ENCODE results near the gene KIAA0825. TPM values are rescaled to one million over a fixed set of nuclear protein-coding genes. Genes with fewer than 3 reads are reported as not detected.
"Not testable (repeated sequence)": the region's sequence is repeated elsewhere in the genome, so short reads cannot be mapped to it uniquely, and the experiment has no call there.

Gene KIAA0825
- total RNA-seq, 1 donor from 2014 or later, result 2.9 TPM

- DNase-seq (ENCODE audit: low read depth), result no peak
Observed at GRCh38 chr5:94575196-94575595, 43.2 kb downstream of the KIAA0825 start.

- not testable (repeated sequence) for DNase-seq (ENCODE audit: low read depth)
Observed at GRCh38 chr5:94573349-94573748, 45.1 kb downstream of the KIAA0825 start.

GRCh38 chr5:94571415-94571814 is 47.0 kb downstream of the KIAA0825 start:
- DNase-seq (ENCODE audit: low read depth), result no peak

GRCh38 chr5:94564812-94565211 is 53.6 kb downstream of the KIAA0825 start:
- no peak for DNase-seq (ENCODE audit: low read depth)

- peak; percentile 34 for DNase-seq (ENCODE audit: low read depth)
Observed at GRCh38 chr5:94562327-94562971, 56.0 kb downstream of the KIAA0825 start.

- DNase-seq (ENCODE audit: low read depth), result no peak
Observed at GRCh38 chr5:94558028-94558427, 60.4 kb downstream of the KIAA0825 start.

GRCh38 chr5:94551858-94552257 is 66.5 kb downstream of the KIAA0825 start:
- DNase-seq (ENCODE audit: low read depth), result no peak

- peak; percentile 91 for DNase-seq (ENCODE audit: low read depth)
Observed at GRCh38 chr5:94545870-94546625, 72.4 kb downstream of the KIAA0825 start.

- DNase-seq (ENCODE audit: low read depth), result no peak
Observed at GRCh38 chr5:94544875-94545547, 73.4 kb downstream of the KIAA0825 start.

- DNase-seq (ENCODE audit: low read depth), result peak; percentile 62
Observed at GRCh38 chr5:94544031-94544650, 74.3 kb downstream of the KIAA0825 start.

- DNase-seq (ENCODE audit: low read depth), result no peak
Observed at GRCh38 chr5:94540856-94541494, 77.4 kb downstream of the KIAA0825 start.

GRCh38 chr5:94538260-94538659 is 80.1 kb downstream of the KIAA0825 start:
- no peak for DNase-seq (ENCODE audit: low read depth)

- no peak for DNase-seq (ENCODE audit: low read depth)
Observed at GRCh38 chr5:94526706-94527105, 91.7 kb downstream of the KIAA0825 start.

- peak; percentile 41 for DNase-seq (ENCODE audit: low read depth)
Observed at GRCh38 chr5:94524841-94525697, 93.3 kb downstream of the KIAA0825 start.

GRCh38 chr5:94523018-94523417 is 95.4 kb downstream of the KIAA0825 start:
- DNase-seq (ENCODE audit: low read depth), result no peak

- DNase-seq (ENCODE audit: low read depth), result no peak
Observed at GRCh38 chr5:94522117-94522516, 96.3 kb downstream of the KIAA0825 start.

GRCh38 chr5:94517490-94518488 is 100.6 kb downstream of the KIAA0825 start:
- DNase-seq (ENCODE audit: low read depth), result no peak

GRCh38 chr5:94516148-94516547 is 102.3 kb downstream of the KIAA0825 start:
- DNase-seq (ENCODE audit: low read depth), result no peak
